Muscle layer of duodenum (tissue), 2 donors: ENCODE data around the gene FOXO3.

Experiments
- H3K27ac ChIP-seq: one replicate; pipeline ENCODE4 v1.7.0; 2013; ENCODE audit warnings: mild to moderate bottlenecking, low read length
- H3K27me3 ChIP-seq: one replicate; pipeline ENCODE4 v1.7.0; 2013; ENCODE audit warnings: low read depth, mild to moderate bottlenecking, control low read depth, low read length
- H3K36me3 ChIP-seq, 2 donors: one replicate each; pipeline ENCODE4 v1.7.0; 2013; ENCODE audit warnings: low read length in 2 of 2, control low read depth in 1 of 2, mild to moderate bottlenecking in 1 of 2; ENCODE audit not compliant: insufficient read depth in 2 of 2, control insufficient read depth in 1 of 2
- H3K4me1 ChIP-seq, 2 donors: one replicate each; pipeline ENCODE4 v1.7.0; 2013; ENCODE audit warnings: low read length in 2 of 2, mild to moderate bottlenecking in 2 of 2, control low read depth in 1 of 2, moderate library complexity in 1 of 2; ENCODE audit not compliant: insufficient read depth in 2 of 2, control insufficient read depth in 1 of 2
- H3K4me3 ChIP-seq, 2 donors: one replicate each; pipeline ENCODE4 v1.7.0; 2013; ENCODE audit warnings: low read length in 2 of 2, low read depth in 1 of 2, mild to moderate bottlenecking in 1 of 2
- H3K9me3 ChIP-seq, 2 donors: one replicate each; pipeline ENCODE4 v1.7.0; 2013; ENCODE audit warnings: low read length in 2 of 2, control low read depth in 1 of 2, mild to moderate bottlenecking in 1 of 2; ENCODE audit not compliant: control insufficient read depth in 1 of 2
- donor health status: healthy.

FOXO3 gene

GRCh38 chr6:108606250-108606690 is 45.6 kb downstream of the FOXO3 start:
- no peak overlapping the region for H3K4me3 ChIP-seq
- peaks cover 23 to 44% of the 10 kb centered on the region in 2 donors for H3K4me1 ChIP-seq
- H3K27me3 ChIP-seq, result no peaks in the 10 kb centered on the region
- H3K27ac ChIP-seq, result no peak overlapping the region
- no peaks in the 10 kb centered on the region for H3K9me3 ChIP-seq
- H3K36me3 ChIP-seq, result peaks cover 0 to 6% of the 10 kb centered on the region in 2 donors

- Histone ChIP-seq H3K9me3 (no peaks in the 10 kb centered on the region), H3K27ac (peak overlapping the region; percentile 67), H3K27me3 (no peaks in the 10 kb centered on the region), H3K4me1 (peaks cover 23 to 52% of the 10 kb centered on the region in 2 donors), H3K36me3 (peaks cover 0 to 6% of the 10 kb centered on the region in 2 donors), H3K4me3 (no peak overlapping the region)
Observed at GRCh38 chr6:108608453-108609275, 47.9 kb downstream of the FOXO3 start.

- H3K9me3 ChIP-seq, result no peaks in the 10 kb centered on the region
- H3K27me3 ChIP-seq, result no peaks in the 10 kb centered on the region
- peak overlapping the region; percentile 67 for H3K27ac ChIP-seq
- H3K4me3 ChIP-seq, result no peak overlapping the region
- peaks cover 0 to 6% of the 10 kb centered on the region in 2 donors for H3K36me3 ChIP-seq
- H3K4me1 ChIP-seq, result peaks cover 23 to 58% of the 10 kb centered on the region in 2 donors
Observed at GRCh38 chr6:108609276-108609769, 48.6 kb downstream of the FOXO3 start.

- Histone ChIP-seq H3K36me3 (peaks cover 0 to 6% of the 10 kb centered on the region in 2 donors), H3K4me1 (peaks cover 23 to 58% of the 10 kb centered on the region in 2 donors), H3K9me3 (no peaks in the 10 kb centered on the region), H3K27me3 (no peaks in the 10 kb centered on the region), H3K27ac (no peak overlapping the region), H3K4me3 (no peak overlapping the region)
Observed at GRCh38 chr6:108610270-108610839, 49.6 kb downstream of the FOXO3 start.

GRCh38 chr6:108610957-108611586 is 50.4 kb downstream of the FOXO3 start:
- H3K4me3 ChIP-seq, result no peak overlapping the region
- peaks cover 0 to 6% of the 10 kb centered on the region in 2 donors for H3K36me3 ChIP-seq
- peaks cover 23 to 51% of the 10 kb centered on the region in 2 donors for H3K4me1 ChIP-seq
- H3K9me3 ChIP-seq, result no peaks in the 10 kb centered on the region
- H3K27me3 ChIP-seq, result no peaks in the 10 kb centered on the region
- no peak overlapping the region for H3K27ac ChIP-seq

- Histone ChIP-seq H3K4me3 (no peak overlapping the region), H3K36me3 (peaks cover 0 to 6% of the 10 kb centered on the region in 2 donors), H3K4me1 (peaks cover 19 to 56% of the 10 kb centered on the region in 2 donors), H3K27me3 (no peaks in the 10 kb centered on the region), H3K27ac (no peak overlapping the region), H3K9me3 (no peaks in the 10 kb centered on the region)
Observed at GRCh38 chr6:108612852-108613251, 52.1 kb downstream of the FOXO3 start.

GRCh38 chr6:108616544-108616943 is 55.8 kb downstream of the FOXO3 start:
- Histone ChIP-seq H3K9me3 (no peaks in the 10 kb centered on the region), H3K36me3 (no peaks in the 10 kb centered on the region), H3K27ac (no peak overlapping the region), H3K4me1 (peaks cover 27 to 44% of the 10 kb centered on the region in 2 donors), H3K4me3 (no peak overlapping the region), H3K27me3 (no peaks in the 10 kb centered on the region)

GRCh38 chr6:108616973-108617372 is 56.3 kb downstream of the FOXO3 start:
- Histone ChIP-seq H3K27ac (no peak overlapping the region), H3K4me1 (peaks cover 27 to 40% of the 10 kb centered on the region in 2 donors), H3K27me3 (no peaks in the 10 kb centered on the region), H3K9me3 (no peaks in the 10 kb centered on the region), H3K4me3 (no peak overlapping the region), H3K36me3 (no peaks in the 10 kb centered on the region)

GRCh38 chr6:108618623-108619152 is 58.0 kb downstream of the FOXO3 start:
- Histone ChIP-seq H3K4me3 (no peak overlapping the region), H3K9me3 (no peaks in the 10 kb centered on the region), H3K27me3 (no peaks in the 10 kb centered on the region), H3K4me1 (peaks cover 33 to 51% of the 10 kb centered on the region in 2 donors), H3K27ac (no peak overlapping the region), H3K36me3 (no peaks in the 10 kb centered on the region)

GRCh38 chr6:108619431-108620197 is 58.9 kb downstream of the FOXO3 start:
- Histone ChIP-seq H3K4me1 (peaks cover 34 to 44% of the 10 kb centered on the region in 2 donors), H3K27ac (no peak overlapping the region), H3K9me3 (no peaks in the 10 kb centered on the region), H3K27me3 (no peaks in the 10 kb centered on the region), H3K36me3 (no peaks in the 10 kb centered on the region), H3K4me3 (no peak overlapping the region)
